GM18867 (cell line): Measurements from ENCODE around the gene USP6.
"Not testable (repeated sequence)": the region's sequence is repeated elsewhere in the genome, so short reads cannot be mapped to it uniquely, and the experiment has no call there.

ENCODE experiments used
- ATAC-seq: cut with Tn5 transposase; IDR thresholded peaks from one replicate; pipeline ENCODE4 v1.9.1; 2021; ENCODE audit warnings: mild to moderate bottlenecking, moderate library complexity; ENCODE audit not compliant: unreplicated experiment

Gene USP6

GRCh38 chr17:5183410-5183793 lies 67.6 kb downstream of the USP6 start:
- no peak for ATAC-seq

- no peak for ATAC-seq
Observed at GRCh38 chr17:5184288-5184687, 68.5 kb downstream of the USP6 start.

GRCh38 chr17:5191541-5192417 lies 75.9 kb downstream of the USP6 start, which contains the start of gene ZNF594:
ZNF594 (minus strand) TSS chr17:5191868; CDS start chr17:5184256, 7,612 bp downstream.
- peak; percentile 96 for ATAC-seq

GRCh38 chr17:5194346-5194745 lies 78.5 kb downstream of the USP6 start:
- ATAC-seq, result no peak

- no peak for ATAC-seq
Observed at GRCh38 chr17:5198472-5198871, 82.6 kb downstream of the USP6 start.

GRCh38 chr17:5200360-5200759 lies 84.5 kb downstream of the USP6 start:
- no peak for ATAC-seq

- ATAC-seq, result no peak
Observed at GRCh38 chr17:5201011-5201410, 85.2 kb downstream of the USP6 start.

GRCh38 chr17:5203178-5203907 lies 87.5 kb downstream of the USP6 start:
- ATAC-seq, result no peak

- no peak for ATAC-seq
Observed at GRCh38 chr17:5203908-5204294, 88.1 kb downstream of the USP6 start.

GRCh38 chr17:5209396-5209795 lies 93.6 kb downstream of the USP6 start:
- no peak for ATAC-seq

GRCh38 chr17:5210091-5210490 lies 94.3 kb downstream of the USP6 start:
- ATAC-seq, result no peak

GRCh38 chr17:5210614-5211252 lies 94.9 kb downstream of the USP6 start:
- no peak for ATAC-seq

- no peak for ATAC-seq
Observed at GRCh38 chr17:5211458-5211857, 95.6 kb downstream of the USP6 start.

- not testable (repeated sequence) for ATAC-seq
Observed at GRCh38 chr17:5217562-5217961, 101.7 kb downstream of the USP6 start.

GRCh38 chr17:5219536-5219935 lies 103.7 kb downstream of the USP6 start:
- ATAC-seq, result no peak

GRCh38 chr17:5220074-5220473 lies 104.2 kb downstream of the USP6 start:
- ATAC-seq, result no peak

GRCh38 chr17:5221912-5222311 lies 106.1 kb downstream of the USP6 start:
- not testable (repeated sequence) for ATAC-seq
